Heart left ventricle (tissue), 16 donors: ENCODE measurements around the gene SLC7A7. TPM values are rescaled to one million over a fixed set of nuclear protein-coding genes. Genes with fewer than 3 reads are reported as not detected.

Source experiments
- ATAC-seq, 4 donors: fragments of 200-7000 bp; cut with Tn5 transposase; one replicate each; pipeline ENCODE4 v1.9.1; 2020 to 2022; ENCODE audit warnings: moderate library complexity in 4 of 4, mild to moderate bottlenecking in 3 of 4, moderate number of reproducible peaks in 1 of 4
- DNase-seq, 5 donors: peaks; one replicate each; pipeline ENCODE4 v3.0.0-alpha.2; 2020
- H3K27ac ChIP-seq, 12 donors: fragments of 200-600 bp; sonication (generic) in 4 of 12; one replicate each; pipeline versions ENCODE4 v1.5.0 to v1.8.0; 2016 to 2022; ENCODE audit warnings: mild to moderate bottlenecking in 2 of 12
- H3K27me3 ChIP-seq, 9 donors: fragments of 200-600 bp; sonication (generic) in 2 of 9; one replicate each; pipeline versions ENCODE4 v1.5.1 to v1.8.0; 2016 to 2022; ENCODE audit warnings: mild to moderate bottlenecking in 3 of 9
- H3K36me3 ChIP-seq, 9 donors: fragments of 200-600 bp; sonication (generic) in 2 of 9; one replicate each; pipeline versions ENCODE4 v1.5.0 to v1.8.0; 2018 to 2022; ENCODE audit warnings: mild to moderate bottlenecking in 2 of 9
- H3K4me1 ChIP-seq, 12 donors: fragments of 200-600 bp; sonication (generic) in 4 of 12; one replicate each; pipeline versions ENCODE4 v1.5.0 to v1.8.0; 2016 to 2022; ENCODE audit warnings: mild to moderate bottlenecking in 3 of 12
- H3K4me3 ChIP-seq, 12 donors: fragments of 200-600 bp; sonication (generic) in 4 of 12; one replicate each; pipeline versions ENCODE4 v1.5.0 to v1.8.0; 2017 to 2022; ENCODE audit warnings: mild to moderate bottlenecking in 9 of 12, moderate library complexity in 4 of 12
- H3K9me3 ChIP-seq, 12 donors: fragments of 200-600 bp; sonication (generic) in 4 of 12; one replicate each; pipeline versions ENCODE4 v1.5.0 to v1.8.0; 2016 to 2022; ENCODE audit warnings: mild to moderate bottlenecking in 1 of 12
- CTCF ChIP-seq, 12 donors: fragments of 200-600 bp; sonication (generic) in 4 of 12; IDR thresholded peaks; one replicate each; pipeline versions ENCODE4 v1.5.0 to v1.8.0; 2018 to 2022; ENCODE audit warnings: antibody characterized with exemption in 12 of 12, mild to moderate bottlenecking in 5 of 12
- POLR2A ChIP-seq, 2 donors: fragments of 450-650 bp; IDR thresholded peaks; one replicate each; pipeline ENCODE4 v1.6.1; 2017; ENCODE audit warnings: antibody characterized with exemption in 2 of 2, mild to moderate bottlenecking in 2 of 2, moderate library complexity in 2 of 2
- WGBS, 4 donors: extraction: QIAGEN DNeasy Blood & Tissue Kit in 2 of 4; methylation state at CpG; one replicate each; pipeline versions ENCODE4 v1.1.5 to v1.1.7; 2013 to 2018; 5-methylcytosine and 5-hydroxymethylcytosine counted together
- intact Hi-C, 10 donors: fragments of 100-400 bp; cut with DNase I; formaldehyde crosslinking; loops; one replicate each; pipeline versions ENCODE4 v1.11.1 to v1.14.2; 2022
- polyA plus RNA-seq, 2 donors: library from polyadenylated mRNA; stranded (reverse); fragments of 200-250 nt; gene quantifications; one replicate each; pipeline ENCODE4 v1.2.3, GENCODE V29; 2013
- total RNA-seq, 9 donors: library from RNA; depleted of rRNA in 2 of 9; stranded (reverse); fragments of >200 nt in 2 of 9; fragmentation: NEBNext Ultra II Directional in 3 of 9; extraction: Animal tissue kit (Norgen Biotek cat#: 25700) in 3 of 9; gene quantifications; one replicate each; pipeline versions ENCODE4 v1.1.0 to v1.2.4, GENCODE V29; 2016 to 2023
- donor health status: ischemic (EF 13 %, LVEDD 7.1; RV severe dilation, severe dysfunction).
- donor health status: healthy with polysubstance abuse.
- donor health status: DM: no; HTN: yes; CAD: no.
- donor health status: DM: no; HTN: no; CAD: no.
- donor health status: ischemic (EF 25% LVEDD 6.9; RV normal size, moderate dysfunction).
- donor health status: ischemic (EF 25% LVEDD 5.7; RV mildly dilated, moderate dysfunction).
- donor health status: healthy.
- donor health status: DM: yes; HTN: yes; CAD: no.
- donor health status: ischemic (EF 35%, LVEDD 5.7; RV mildly dilated, moderate dysfunction).
- donor health status: nonischemic (EF 11% LVEDD 7.7; RV severe dilation, severe dysfunction).
- donor health status: DM: yes; HTN: yes; CAD: no.
- donor health status: PGD.
- donor health status: ischemic (EF 29% LVEDD 5.4; RV normal size, mild dysfunction).
- donor health status: nonischemic (EF 23%, LVEDD 6.1; RV moderate dilation, normal function).

Gene SLC7A7
- total and polyA plus RNA-seq, 11 donors = 1.3 to 28.0 (median 3.8) TPM

GRCh38 chr14:22843123-22843925 is 28.1 kb upstream of the SLC7A7 start:
- intact Hi-C loops = no loop called here
- ATAC-seq (no peak), DNase-seq (no peak)
- Histone ChIP-seq H3K9me3 (no peaks in the 10 kb centered on the region), H3K4me1 (peaks cover 0 to 46% (median 31%) of the 10 kb centered on the region in 12 donors), H3K4me3 (no peak overlapping the region), H3K27ac (peak overlapping the region in 1 of 12 donors; percentile 32), H3K27me3 (no peaks in the 10 kb centered on the region), H3K36me3 (peaks cover 0 to 69% (median 56%) of the 10 kb centered on the region in 9 donors)
- WGBS, 4 donors = 80 to 90% (median 87%) methylated on average over 21 of the region's 21 CpGs
- TF ChIP-seq CTCF (IDR thresholded peaks at IDR 0.05) (no peak), POLR2A (IDR thresholded peaks at IDR 0.05) (no peak)

- Histone ChIP-seq H3K4me3 (no peak overlapping the region), H3K4me1 (peaks cover 0 to 46% (median 26%) of the 10 kb centered on the region in 12 donors), H3K36me3 (peaks cover 0 to 69% (median 56%) of the 10 kb centered on the region in 9 donors), H3K9me3 (no peaks in the 10 kb centered on the region), H3K27me3 (no peaks in the 10 kb centered on the region), H3K27ac (peak overlapping the region in 1 of 12 donors; percentile 38)
- intact Hi-C loops = no loop called here
- 89 to 94% (median 91%) methylated on average over 28 of the region's 28 CpGs for WGBS, 4 donors
- TF ChIP-seq CTCF (IDR thresholded peaks at IDR 0.05) = no peak
- TF ChIP-seq POLR2A (IDR thresholded peaks at IDR 0.05) = no peak
- no peak for DNase-seq
- ATAC-seq = no peak
These were observed 27.2 kb upstream of the SLC7A7 start for GRCh38 chr14:22842211-22843122.

GRCh38 chr14:22841769-22842168 is 26.5 kb upstream of the SLC7A7 start:
- H3K36me3 ChIP-seq = peaks cover 0 to 67% (median 54%) of the 10 kb centered on the region in 9 donors
- no peak overlapping the region for H3K4me3 ChIP-seq
- no peak for ATAC-seq
- no peak for DNase-seq
- intact Hi-C loops = no loop called here
- WGBS, 4 donors = 93 to 97% (median 94%) methylated on average over 8 of the region's 8 CpGs
- H3K27me3 ChIP-seq = no peaks in the 10 kb centered on the region
- peak overlapping the region in 1 of 12 donors; percentile 38 for H3K27ac ChIP-seq
- TF ChIP-seq POLR2A (IDR thresholded peaks at IDR 0.05) = no peak
- TF ChIP-seq CTCF (IDR thresholded peaks at IDR 0.05) = no peak
- H3K4me1 ChIP-seq = peaks cover 0 to 42% (median 22%) of the 10 kb centered on the region in 12 donors
- no peaks in the 10 kb centered on the region for H3K9me3 ChIP-seq

GRCh38 chr14:22841311-22841710 is 26.1 kb upstream of the SLC7A7 start:
- intact Hi-C loops = no loop called here
- DNase-seq (no peak), ATAC-seq (no peak)
- H3K9me3 ChIP-seq = no peaks in the 10 kb centered on the region
- 91 to 96% (median 95%) methylated on average over 7 to 9 of the region's 9 CpGs for WGBS, 4 donors
- H3K27me3 ChIP-seq = no peaks in the 10 kb centered on the region
- no peak overlapping the region for H3K4me3 ChIP-seq
- H3K36me3 ChIP-seq = peaks cover 0 to 62% (median 52%) of the 10 kb centered on the region in 9 donors
- H3K27ac ChIP-seq = peak overlapping the region in 1 of 12 donors; percentile 38
- TF ChIP-seq CTCF (IDR thresholded peaks at IDR 0.05) (no peak), POLR2A (IDR thresholded peaks at IDR 0.05) (no peak)
- H3K4me1 ChIP-seq = peaks cover 0 to 37% (median 20%) of the 10 kb centered on the region in 12 donors
